Fibroblast of skin of right quadriceps (primary cell): Measurements from ENCODE around the gene CRISP1.
"Not testable (repeated sequence)": the region's sequence is repeated elsewhere in the genome, so short reads cannot be mapped to it uniquely, and the experiment has no call there.

Experiments used
- DNase-seq: peaks from one replicate; pipeline ENCODE4 v3.0.0-alpha.2; 2013

Gene CRISP1, protein sequence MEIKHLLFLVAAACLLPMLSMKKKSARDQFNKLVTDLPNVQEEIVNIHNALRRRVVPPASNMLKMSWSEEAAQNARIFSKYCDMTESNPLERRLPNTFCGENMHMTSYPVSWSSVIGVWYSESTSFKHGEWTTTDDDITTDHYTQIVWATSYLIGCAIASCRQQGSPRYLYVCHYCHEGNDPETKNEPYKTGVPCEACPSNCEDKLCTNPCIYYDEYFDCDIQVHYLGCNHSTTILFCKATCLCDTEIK

DNA sequence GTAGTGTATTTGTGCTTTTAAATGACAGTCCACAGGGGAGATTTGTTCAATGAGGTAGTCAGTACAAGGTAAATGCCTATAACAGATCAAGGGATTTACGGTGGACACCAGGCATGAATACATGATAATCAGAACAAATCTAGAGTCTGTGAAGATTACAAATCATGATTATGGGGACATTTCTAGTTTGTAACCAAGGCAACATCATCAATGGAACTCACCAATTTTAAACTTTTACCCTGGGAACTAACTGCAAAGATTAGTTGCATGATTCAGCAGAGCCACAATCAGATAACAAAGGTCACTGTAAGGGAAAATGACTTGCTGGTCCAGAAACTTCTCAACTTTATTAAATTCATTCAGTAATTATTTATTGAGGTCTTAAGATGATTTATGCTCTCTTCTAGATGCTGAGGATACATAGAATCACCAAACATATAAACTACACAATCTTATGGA, at the start of gene CRISP1:
TSS of gene CRISP1 (minus strand) at position 51 of the 459 bp plus-strand sequence. CDS start 9,135 bp downstream, outside the sequence.
- no peak for DNase-seq

DNA sequence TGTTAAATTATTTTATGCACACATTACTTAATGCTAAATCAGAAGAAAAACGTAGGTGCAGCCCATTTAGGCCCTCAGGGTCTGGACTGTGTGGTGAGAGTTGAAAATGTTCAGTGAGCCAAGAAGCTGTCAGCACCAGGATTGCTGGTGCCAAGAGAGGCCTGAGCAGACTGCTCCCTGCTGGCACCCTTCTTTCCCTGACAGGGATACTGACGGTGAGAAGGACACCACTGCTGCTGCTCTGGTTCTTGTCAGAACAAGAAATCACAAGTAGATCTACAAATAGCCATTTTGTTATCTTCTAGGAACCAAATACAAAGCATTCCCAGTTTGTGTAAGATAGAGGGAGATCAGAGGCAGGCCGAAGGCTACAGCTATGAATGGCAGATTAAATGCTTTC, 48.7 kb upstream of the CRISP1 start:
- no peak for DNase-seq

DNA sequence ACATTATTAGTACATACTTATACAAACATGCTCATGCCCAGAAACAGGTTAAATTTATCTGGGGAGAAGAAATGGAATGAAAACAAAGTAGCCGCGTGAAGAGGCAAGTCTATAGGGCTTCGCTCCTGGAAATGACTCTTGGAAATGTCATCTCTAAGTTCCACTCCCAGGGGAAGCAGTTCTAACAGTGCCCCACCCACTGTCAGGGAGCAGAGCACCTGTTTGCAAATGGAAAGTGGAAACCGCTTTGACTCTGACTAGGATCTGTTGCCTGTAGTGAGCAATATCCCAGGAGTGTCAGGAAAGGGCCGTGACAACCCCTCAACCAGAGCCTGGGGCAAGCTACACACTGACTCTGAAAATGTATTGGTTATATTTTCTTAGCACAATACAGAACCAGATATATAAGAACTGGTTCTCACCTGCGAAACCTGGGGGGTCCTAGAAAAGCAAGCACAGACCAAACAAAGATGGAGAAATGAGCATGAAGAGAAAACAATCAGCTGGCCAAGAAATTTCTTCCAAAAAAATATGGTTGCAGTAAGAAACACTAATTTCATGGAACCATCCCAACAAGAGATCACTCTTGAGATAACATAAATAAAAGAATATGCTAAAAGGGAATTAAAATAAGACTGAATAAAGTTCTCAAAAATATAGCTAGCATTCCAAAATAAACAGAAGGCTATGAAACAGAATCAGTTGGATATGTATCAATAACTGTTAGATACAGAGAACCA, 47.5 kb upstream of the CRISP1 start:
- DNase-seq, result no peak

DNA sequence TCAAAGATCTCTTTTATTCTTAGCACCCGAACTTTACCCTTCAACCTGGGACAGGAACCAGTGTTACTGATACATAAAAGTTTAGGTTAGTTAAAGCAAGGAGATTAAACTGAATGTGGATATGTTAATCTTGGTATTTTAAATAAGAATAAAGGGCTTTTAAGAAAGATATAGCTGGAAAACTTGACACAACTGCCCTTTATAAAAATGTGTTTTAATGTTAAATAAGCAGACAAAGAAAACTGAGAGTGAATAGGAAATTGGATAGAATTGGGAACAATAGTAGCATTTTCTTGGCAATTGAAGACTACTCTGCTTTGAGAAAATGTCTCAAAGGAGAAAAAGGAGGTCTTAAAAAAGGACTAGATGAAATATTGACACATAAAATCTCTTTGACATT, 45.9 kb upstream of the CRISP1 start:
- DNase-seq, result no peak

DNA sequence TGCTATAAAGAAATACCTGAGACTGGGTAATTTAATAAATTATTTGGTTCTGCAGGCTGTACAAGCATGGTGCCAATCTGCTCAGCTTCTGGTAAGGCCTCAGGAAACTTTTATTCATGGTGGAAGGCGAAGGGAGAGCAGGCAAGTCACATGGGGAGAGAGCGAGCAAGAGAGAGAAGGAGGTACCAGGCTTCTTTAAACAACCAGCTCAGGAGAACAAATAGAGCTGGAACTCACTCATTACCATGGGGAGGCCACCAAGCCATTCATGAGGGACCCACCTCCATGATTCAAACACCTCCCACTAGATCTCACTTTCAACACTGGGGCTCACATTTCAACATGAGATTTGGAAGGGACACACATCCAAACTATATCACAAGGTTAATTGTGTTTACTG, 44.9 kb upstream of the CRISP1 start:
- DNase-seq, result no peak

DNA sequence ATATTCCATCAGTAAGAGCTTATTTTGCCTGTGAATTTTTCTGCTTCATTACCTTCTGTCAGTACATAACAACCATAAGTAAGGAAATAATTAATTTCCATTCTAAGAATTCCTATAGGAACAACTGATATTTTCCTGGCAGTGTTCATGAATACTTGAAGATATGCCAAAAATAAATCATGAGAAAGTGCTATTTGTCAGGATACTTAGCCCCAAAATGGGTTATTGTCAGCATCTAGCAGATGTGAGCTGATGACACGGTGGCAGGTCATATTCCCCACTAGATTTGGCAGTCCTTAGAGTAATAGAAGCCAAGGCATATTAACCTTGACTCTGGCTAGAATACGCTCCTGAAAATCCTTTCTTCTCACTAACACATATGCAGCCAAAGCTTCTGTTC, 43.2 kb upstream of the CRISP1 start:
- no peak for DNase-seq

DNA sequence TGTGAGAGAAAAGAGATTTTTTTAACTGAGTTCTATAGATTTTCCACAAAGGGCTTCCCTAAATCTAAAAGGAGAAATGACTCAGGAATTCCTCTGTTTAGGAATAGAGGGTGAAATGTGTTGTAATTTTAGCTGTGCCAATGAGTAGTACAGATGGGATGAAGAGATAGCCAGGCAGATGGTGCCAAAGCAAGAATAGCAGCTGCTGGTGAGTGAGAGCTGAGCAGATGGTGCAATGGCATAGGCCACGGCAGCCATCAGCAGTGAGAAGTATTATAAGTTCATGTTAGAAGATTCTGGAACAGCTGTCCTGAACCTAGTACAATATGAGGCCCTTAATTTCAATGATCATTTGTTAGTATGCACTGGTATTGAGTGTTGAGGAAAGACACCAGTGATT, 40.2 kb upstream of the CRISP1 start:
- DNase-seq, result no peak

DNA sequence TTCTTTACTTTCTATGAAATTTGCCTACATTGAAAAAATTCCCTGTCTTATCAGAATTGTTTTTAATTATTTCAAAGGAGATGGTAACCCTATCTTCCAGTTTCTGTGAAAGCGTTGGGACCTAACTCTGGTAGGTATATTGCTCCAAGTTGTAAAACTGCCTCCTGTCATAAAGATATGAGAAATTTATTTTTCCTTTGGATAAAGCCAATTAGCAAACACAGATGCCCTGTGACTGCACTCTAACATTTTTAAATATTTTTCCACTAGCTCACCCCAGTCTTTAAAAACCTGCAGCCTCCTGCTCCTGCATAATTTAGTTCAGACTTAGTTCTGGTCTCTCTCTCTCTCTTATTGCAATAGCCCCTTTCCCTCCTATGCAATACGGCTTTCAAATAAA, 39.0 kb upstream of the CRISP1 start:
- no peak for DNase-seq

DNA sequence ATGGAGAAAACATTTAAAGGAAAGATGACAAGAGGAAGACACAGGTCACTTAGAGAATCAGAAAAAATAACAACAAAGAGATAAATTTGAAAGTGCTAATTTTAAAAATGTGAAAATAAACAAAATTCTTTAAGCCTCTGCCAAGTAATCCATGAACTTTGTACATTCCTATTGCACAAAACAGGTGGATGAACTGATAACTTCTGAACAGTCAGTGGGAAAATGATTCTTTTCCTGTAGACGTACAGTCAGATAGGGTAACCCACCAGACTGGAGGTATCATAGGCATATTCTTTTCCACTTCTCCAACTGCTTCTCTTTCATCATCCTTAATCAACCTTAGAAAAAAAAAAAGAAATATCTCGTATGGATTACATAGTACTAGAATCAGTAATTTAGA, 36.5 kb upstream of the CRISP1 start:
- DNase-seq, result no peak

DNA sequence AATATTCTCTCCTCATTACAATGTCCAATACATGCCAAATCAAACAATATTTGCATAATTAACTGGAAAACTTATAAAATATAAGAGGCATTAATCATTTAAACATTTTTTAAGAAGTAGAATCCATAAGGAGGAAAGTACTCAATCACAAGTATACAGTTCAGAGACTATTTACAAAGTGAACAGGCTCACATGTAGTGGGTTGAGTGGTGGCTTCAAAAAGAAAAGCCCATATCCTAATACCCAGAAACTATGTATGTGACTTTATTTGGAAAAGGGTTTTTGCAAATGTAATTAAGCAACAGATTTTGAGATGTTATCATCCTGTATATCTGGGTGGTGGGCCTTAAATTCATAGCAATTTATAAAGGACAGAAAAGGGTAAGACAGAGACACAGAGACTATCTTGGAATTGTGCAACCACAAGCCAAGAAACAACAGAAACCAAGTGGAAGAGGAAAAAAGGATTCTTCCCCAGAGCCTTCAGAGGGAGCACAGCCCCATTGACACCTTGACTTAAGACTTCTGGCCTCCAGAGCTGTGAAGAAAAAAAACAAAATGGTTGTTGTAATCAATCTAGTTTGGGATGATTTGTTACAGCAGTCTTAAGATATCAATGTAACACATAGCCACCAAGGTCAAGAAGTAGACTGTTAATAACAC, 32.7 kb upstream of the CRISP1 start:
- DNase-seq, result no peak

DNA sequence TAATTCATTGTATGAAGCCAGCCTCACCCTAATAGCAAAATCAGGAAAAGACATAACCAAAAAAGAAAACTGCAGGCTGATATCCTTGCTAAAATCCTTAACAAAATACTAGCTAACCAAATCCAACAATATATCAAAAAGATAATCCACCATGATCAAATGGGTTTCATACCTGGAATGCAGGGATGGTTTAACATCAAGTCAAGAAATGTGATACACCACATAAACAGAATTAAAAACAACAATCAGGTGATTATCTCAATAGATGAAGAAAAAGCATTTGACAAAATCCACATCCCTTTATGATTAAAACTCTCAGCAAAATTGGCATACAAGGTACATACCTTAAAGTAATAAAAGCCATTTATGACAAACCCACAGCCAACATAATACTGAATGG, 29.2 kb upstream of the CRISP1 start:
- DNase-seq, result not testable (repeated sequence)

DNA sequence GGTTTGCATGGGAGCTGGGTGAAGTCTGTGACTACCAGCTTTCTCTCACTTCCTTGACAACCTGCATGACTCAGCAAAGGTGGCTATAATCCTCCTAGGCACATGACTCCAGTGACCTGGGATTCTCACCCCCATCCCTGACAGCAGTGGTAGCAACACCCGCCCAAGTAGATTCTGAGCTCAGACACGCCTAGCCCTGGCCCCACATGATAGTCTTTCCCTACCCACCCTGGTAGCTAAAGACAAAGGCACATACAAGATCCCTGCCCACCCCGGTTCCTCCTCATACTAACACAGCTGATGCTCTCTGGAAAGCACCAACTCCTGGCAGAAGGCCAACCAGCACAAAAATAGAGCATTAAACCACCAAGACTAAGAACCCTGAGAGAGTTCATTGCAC, 25.9 kb upstream of the CRISP1 start:
- no peak for DNase-seq

DNA sequence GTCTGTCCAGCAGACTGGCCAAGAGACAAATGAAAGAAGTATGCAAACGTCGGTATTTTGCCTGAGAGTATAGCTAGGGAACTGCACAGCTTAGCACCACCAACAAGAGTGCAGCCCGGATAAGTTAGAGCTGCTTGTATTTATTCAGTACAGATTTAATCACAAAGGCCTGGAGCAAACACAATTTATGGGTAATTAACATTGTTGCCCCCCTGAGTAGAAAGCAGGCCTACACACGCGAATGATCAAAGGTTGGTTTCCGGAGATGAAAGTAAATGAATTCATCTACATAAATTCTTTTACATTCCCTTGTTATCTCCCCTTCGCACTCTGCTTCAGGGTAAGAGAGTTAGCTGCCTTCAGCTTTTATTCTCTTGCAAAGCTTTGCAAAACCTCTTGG, 24.7 kb upstream of the CRISP1 start:
- DNase-seq, result no peak

DNA sequence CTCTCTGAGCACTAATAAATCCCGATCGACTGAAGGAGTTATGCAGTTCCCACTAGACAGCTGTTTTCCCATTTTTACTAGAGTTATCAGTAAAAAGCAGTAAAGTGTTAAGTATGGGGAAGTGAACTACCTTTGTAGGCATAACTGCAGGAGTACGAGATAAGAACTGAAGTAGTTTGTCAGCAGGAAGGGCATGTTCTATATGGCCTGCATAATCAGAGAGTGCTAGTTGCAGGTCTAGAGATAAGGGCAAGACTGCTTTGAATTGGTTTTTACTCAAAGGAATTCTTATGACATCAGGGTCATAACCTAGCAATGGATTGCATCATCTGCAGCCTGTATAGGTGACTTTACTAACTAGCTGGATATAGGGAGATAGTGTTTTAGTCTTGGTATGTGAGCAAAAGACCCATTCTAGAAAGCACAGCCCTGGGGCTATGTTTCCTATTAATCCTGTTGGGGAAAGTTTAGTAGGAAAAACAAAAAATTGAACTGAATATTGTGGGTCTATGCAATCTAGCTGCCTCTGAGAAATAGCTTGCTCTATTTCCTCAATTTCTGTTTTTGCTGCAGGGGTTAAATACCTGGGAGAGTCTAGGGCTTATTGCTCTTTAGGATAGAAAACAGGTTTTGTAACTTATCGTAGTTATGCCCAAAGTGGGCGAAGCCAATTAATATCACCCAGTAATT, 22.6 kb upstream of the CRISP1 start:
- no peak for DNase-seq

DNA sequence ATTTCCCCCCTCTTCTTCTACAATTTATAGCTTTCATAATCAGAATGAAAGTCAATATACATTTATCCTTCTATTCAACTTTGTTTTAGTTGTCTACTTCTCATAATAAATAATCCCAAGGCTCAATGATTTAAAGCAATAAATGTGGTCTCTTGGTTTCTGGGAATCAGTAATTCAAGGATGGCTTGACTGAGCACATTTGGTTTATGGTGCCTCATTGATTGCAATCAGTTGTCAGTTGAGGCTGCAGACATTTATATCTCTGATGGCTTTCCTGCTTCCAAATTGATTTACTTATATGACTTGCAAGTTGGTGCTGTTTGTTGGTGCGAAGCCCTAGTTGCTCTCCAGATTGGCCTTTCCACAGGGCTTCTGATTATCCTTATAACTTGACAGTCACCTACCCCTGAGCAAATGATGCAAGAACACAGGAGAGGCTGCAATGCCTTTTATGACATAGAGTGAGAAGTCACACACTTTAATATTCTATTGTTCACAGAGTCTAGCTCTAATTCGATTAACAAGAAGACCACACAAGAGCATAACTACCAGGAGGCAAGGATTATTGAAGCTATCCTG, 2.7 kb upstream of the CRISP1 start:
- DNase-seq, result no peak

DNA sequence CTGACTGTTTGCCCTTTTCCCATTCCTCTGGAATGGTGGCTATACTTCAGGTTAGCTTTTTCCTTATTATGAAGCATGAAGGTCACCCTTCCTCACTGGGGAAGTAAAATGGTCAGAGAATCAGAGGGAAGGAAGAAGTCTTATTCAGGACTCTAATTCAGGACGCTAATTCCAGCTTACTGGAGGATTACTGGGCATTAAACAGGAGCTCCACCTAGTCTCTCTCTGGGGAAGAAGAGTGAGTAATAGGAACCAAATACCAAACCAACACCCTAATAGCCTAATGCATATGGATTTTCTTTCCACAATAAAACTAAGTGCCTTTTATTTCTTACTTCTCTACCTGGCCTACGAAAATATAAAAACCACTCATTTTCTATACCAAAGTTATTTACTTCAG, 10.1 kb downstream of the CRISP1 start:
- DNase-seq, result no peak

DNA sequence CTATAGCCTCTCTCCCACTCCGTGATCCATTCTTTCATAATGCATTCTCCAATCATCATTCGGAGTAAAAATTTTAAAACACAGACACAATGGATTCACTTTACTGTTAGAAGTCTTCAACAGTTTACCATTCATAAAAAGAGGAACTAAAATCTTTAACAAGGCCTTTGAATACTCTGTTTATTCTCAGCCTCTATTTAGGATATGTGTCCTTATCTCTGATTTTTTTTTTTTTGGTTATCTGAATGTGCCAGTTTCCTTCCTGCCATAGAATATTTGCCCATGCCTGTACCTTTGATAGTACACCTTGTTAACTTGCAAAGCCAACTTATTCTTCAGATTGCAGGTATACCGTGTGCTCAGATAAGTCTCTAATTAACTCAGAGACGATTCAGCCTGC, 11.1 kb downstream of the CRISP1 start:
- DNase-seq, result no peak

DNA sequence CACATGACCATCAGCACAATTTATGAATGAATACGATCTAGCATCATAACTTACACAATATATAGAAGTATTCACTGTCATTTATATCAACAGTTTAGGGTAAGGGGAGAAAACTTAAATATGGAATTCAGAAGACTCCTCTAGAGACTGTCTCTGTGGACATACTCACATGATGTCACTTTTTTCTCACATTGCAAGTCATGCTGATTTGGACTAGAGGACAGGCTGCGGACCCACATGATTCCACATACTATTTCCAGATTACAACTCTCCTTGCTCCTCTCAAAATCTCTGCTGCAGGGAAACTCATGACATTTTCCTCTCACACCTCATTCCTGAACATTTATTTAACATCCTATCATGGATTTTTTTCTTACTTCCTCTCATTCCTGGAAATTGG, 13.4 kb downstream of the CRISP1 start:
- DNase-seq, result no peak

DNA sequence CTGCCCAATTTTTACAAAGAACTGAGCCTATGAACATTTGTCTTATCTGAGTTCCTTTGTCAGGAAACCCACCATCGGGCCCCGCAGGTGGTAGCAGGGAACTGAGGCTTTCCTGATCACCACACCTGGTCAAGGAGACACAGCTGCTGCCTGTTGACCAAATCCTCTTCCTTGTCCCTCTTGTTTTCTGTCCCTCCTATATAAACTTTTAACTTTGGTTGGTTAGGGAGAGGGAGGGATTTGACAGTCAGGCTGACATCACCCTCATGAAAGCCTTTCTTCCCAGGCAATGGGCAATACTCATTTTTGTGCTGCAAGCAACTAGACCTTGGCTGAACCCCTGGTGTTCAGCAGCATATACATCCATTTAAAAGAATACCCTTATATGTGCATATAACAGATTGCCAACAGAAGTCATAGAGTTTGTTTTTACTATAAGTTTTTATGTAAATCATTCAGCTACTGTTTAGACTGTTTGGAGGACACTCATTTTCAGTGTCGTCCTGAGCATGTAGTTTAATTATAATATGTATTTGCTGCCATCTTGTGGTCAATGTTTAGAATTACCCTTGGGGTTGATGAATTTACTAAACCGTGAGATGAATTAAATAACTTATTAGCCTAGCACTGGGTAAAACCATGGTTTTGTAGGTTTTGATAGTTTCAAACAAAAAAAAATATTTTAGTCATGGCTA, 17.0 kb downstream of the CRISP1 start:
- peak; percentile 43 for DNase-seq

DNA sequence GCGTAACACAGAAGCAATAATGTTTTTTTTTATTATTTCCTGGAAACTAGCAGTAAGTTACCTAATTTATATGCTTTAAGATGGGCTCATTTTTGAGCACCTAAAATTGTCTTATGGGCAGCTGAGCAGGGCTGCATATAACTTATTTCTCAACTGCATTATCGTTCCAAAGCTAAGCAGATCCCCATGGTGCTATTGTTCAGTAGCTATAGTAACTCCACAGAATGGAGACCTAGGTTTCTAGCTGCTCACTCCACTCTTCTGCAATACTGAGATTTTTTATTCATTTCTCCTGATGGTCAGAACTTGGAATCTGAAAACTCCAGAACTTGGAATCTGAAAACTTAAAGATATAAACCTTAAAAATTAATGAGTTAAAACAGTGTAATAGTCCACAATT, 18.7 kb downstream of the CRISP1 start:
- DNase-seq, result no peak

DNA sequence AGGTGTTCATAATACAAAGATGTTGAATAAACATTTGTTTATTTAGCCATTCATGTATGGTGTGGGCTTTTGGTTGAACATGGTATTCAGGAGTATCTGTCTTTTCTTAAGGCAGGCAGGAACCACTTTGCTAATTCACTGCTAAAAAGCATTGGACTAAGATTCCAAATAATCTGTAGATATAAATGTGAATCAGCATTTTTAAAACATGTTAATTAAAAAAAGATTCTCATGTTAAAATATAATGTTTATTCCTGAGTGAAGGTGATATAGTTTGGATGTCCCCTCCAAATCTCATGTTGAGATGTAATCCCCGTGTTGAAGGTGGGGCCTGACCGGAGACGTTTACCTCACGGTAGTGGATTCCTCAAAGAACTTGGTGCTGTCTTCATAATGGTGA, 19.3 kb downstream of the CRISP1 start:
- DNase-seq, result no peak

DNA sequence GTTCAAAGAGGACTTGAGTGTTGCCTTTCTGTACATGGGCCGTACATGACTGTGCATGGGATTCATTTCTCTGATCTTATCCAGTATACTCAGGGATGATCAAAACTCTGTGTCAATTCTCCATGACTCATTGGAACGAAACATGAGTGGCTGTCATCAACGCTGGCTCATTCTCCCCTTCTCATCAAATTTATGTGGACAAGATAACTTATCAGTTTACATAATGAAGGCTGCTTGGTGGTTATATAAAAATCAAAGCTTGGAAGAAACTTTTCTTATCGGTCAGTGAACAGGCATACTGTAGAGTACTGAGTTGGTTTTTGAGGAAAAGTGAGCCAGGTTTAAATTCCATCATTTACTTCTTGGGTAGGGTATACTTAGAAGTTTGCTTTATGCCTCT, 24.9 kb downstream of the CRISP1 start:
- DNase-seq, result no peak

DNA sequence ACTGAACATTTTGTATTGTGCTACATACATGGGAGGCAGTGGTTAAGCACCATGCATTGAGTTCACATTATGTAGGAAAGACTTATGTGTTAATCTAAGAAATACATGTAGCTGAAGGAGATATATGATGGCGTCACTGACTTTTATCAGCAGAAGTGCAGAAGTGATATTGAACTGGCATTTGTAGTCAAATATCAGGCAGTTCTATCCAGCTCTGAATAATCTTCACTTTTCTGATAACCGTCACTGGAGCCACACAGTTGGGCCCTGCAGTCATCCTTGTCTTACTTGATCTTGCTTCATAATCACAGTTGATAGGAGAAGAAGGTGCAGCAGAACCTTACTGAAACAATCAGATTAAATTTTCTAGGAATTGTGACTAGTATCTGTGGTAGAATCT, 26.4 kb downstream of the CRISP1 start:
- DNase-seq, result no peak
